Gastrocnemius medialis (tissue), 4 donors: Measurements from ENCODE around the gene PLEKHG7. TPM values are rescaled to one million over a fixed set of nuclear protein-coding genes. Genes with fewer than 3 reads are reported as not detected.

Experiments used
- ATAC-seq, 2 donors: fragments of 150-250 bp; one replicate each; pipeline ENCODE4 v1.9.1; 2016
- DNase-seq, 2 donors: peaks; one replicate each; pipeline ENCODE4 v3.0.0-alpha.2; 2019
- H3K27ac ChIP-seq, 4 donors: fragments of 200-600 bp; sonication (generic); 1 replicate in 1 of 4; 2 replicates in 3 of 4; pipeline ENCODE4 v1.5.1; 2016 to 2018; ENCODE audit warnings: mild to moderate bottlenecking in 2 of 4, moderate library complexity in 1 of 4
- H3K27me3 ChIP-seq, 3 donors: fragments of 200-600 bp; sonication (generic) in 2 of 3; 1 replicate in 1 of 3; 2 replicates in 2 of 3; pipeline versions ENCODE4 v1.5.1 to v1.6.0; 2016 to 2019; ENCODE audit warnings: mild to moderate bottlenecking in 1 of 3, moderate library complexity in 1 of 3
- H3K36me3 ChIP-seq, 2 donors: fragments of 200-600 bp; sonication (generic) in 1 of 2; one replicate each; pipeline ENCODE4 v1.5.1; 2017 to 2018
- H3K4me1 ChIP-seq, 2 donors: fragments of 200-600 bp; sonication (generic) in 1 of 2; one replicate each; pipeline ENCODE4 v1.5.1; 2016 to 2017; ENCODE audit warnings: mild to moderate bottlenecking in 2 of 2
- H3K4me3 ChIP-seq, 4 donors: fragments of 200-600 bp; sonication (generic) in 3 of 4; 1 replicate in 1 of 4; 2 replicates in 3 of 4; pipeline ENCODE4 v1.5.1; 2016 to 2019; ENCODE audit warnings: mild to moderate bottlenecking in 2 of 4
- H3K9me3 ChIP-seq, 3 donors: fragments of 200-600 bp; sonication (generic) in 2 of 3; 1 replicate in 1 of 3; 2 replicates in 2 of 3; pipeline ENCODE4 v1.5.1; 2016 to 2019
- POLR2A ChIP-seq, 2 donors: fragments of 450-650 bp; IDR thresholded peaks; one replicate each; pipeline ENCODE4 v1.6.1; 2017; ENCODE audit warnings: antibody characterized with exemption in 2 of 2, mild to moderate bottlenecking in 2 of 2, moderate library complexity in 2 of 2
- in situ Hi-C, 4 donors: fragments of 200-750 bp; cut with MboI; loops; one replicate each; pipeline versions ENCODE4 v1.15.0 to v1.8.0; 2017; ENCODE audit warnings: low sequenced_read_pairs in 4 of 4
- intact Hi-C: fragments of 100-400 bp; cut with DNase I; formaldehyde crosslinking; loops from one replicate; pipeline ENCODE4 v1.15.1; 2023; ENCODE audit warnings: low total_unique reads
- total RNA-seq, 4 donors: library from RNA; depleted of rRNA; stranded (reverse); fragments of >200 nt; gene quantifications; one replicate each; pipeline versions ENCODE4 v1.1.0 to v1.2.3, GENCODE V29; 2016
- TF ChIP-seq, protein P1 (sequence below), 5 experiments: fragments of 450-650 bp in 3 of 5; fragments of 200-600 bp in 2 of 5; sonication (generic) in 2 of 5; IDR thresholded peaks in 4 of 5; conservative IDR thresholded peaks in 1 of 5; 1 replicate in 4 of 5; 2 replicates in 1 of 5; pipeline ENCODE4 v1.5.1; 2016 to 2019; ENCODE audit warnings: antibody characterized with exemption in 5 of 5, mild to moderate bottlenecking in 3 of 5, moderate library complexity in 3 of 5

The PLEKHG7 gene
- total RNA-seq, 4 donors from 2014 or later = not detected

DNA sequence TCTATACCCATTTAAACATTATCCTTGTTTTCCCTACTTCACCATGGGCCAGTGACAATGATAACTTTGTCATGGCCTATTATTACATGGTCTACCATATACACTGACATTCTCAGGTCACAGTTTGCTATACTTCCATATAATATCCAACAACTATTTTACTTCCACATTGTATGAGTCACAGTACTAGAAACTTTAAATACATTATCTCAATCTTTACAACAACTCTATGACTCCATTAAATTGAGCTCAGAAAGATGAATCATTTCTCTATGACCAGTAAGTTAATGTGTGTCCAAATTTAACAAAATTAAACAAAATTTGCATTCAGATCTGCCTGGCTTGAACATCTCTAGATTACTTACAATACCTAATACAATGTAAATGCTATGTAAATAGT, 93.9 kb downstream of the PLEKHG7 start:
- TF ChIP-seq, protein P1, sequence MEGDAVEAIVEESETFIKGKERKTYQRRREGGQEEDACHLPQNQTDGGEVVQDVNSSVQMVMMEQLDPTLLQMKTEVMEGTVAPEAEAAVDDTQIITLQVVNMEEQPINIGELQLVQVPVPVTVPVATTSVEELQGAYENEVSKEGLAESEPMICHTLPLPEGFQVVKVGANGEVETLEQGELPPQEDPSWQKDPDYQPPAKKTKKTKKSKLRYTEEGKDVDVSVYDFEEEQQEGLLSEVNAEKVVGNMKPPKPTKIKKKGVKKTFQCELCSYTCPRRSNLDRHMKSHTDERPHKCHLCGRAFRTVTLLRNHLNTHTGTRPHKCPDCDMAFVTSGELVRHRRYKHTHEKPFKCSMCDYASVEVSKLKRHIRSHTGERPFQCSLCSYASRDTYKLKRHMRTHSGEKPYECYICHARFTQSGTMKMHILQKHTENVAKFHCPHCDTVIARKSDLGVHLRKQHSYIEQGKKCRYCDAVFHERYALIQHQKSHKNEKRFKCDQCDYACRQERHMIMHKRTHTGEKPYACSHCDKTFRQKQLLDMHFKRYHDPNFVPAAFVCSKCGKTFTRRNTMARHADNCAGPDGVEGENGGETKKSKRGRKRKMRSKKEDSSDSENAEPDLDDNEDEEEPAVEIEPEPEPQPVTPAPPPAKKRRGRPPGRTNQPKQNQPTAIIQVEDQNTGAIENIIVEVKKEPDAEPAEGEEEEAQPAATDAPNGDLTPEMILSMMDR (IDR thresholded peaks at IDR 0.05 in 4 of 5, conservative IDR thresholded peaks at IDR 0.05 in 1 of 5) = no peak
- TF ChIP-seq POLR2A (IDR thresholded peaks at IDR 0.05) = no peak
- intact Hi-C loops (no loop called here), in situ Hi-C loops (loop anchor here in 1 of 4 donors (25.0 kb wide), 1 partner anchor 141 kb away; the partner anchor contains the start of gene EEA1)
- H3K36me3 ChIP-seq = peaks cover 0 to 31% of the 10 kb centered on the region in 2 donors
- H3K9me3 ChIP-seq = no peaks in the 10 kb centered on the region
- DNase-seq = no peak
- H3K27me3 ChIP-seq = no peaks in the 10 kb centered on the region
- H3K27ac ChIP-seq = no peak overlapping the region
- H3K4me1 ChIP-seq = no peaks in the 10 kb centered on the region
- H3K4me3 ChIP-seq = no peak overlapping the region
- ATAC-seq = no peak

DNA sequence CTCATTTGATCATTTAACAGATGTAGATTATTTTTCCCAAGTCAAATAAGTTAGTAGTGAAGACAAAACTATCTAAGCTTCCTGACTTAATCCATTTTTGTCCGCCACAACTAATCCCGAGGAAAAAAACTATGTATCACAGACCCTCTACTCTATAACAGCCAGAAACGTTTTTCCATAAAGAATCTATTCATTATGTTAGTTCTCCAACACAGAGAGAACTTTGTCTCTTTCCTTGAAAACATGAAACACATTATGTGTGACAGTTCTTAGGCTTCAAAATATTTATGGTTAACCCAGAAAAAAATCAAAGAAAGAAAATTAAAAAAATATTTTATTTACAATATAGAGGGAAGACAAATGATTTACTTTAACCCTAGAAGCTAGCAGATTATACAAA, 100.1 kb downstream of the PLEKHG7 start:
- H3K4me1 ChIP-seq = peaks cover 7% of the 10 kb centered on the region in 2 donors
- no peak for TF ChIP-seq POLR2A (IDR thresholded peaks at IDR 0.05)
- TF ChIP-seq, protein P1 (IDR thresholded peaks at IDR 0.05 in 4 of 5, conservative IDR thresholded peaks at IDR 0.05 in 1 of 5) = no peak
- H3K4me3 ChIP-seq = no peak overlapping the region
- no peak for DNase-seq
- in situ Hi-C loops (no loop called here), intact Hi-C loops (no loop called here)
- H3K27me3 ChIP-seq = no peaks in the 10 kb centered on the region
- H3K9me3 ChIP-seq = no peaks in the 10 kb centered on the region
- H3K36me3 ChIP-seq = peaks cover 0 to 38% of the 10 kb centered on the region in 2 donors
- H3K27ac ChIP-seq = no peak overlapping the region
- no peak for ATAC-seq

DNA sequence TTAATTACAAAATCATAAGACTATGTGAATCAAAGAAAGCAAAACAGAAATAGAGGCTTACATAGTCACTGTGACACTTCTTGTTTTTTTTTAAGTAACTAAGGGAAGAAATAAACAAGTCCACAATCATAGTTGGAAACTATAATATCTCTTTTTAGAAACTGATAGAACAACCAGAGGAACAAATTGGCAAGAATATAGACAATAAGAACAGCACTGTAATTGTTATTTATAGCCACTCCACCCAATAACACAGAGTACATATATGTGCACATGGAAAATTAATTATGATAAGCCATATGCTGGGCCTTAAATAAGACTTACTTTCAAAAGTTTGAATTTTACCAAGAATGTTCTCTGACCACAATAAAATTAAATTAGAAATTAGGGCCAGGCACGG, 101.1 kb downstream of the PLEKHG7 start:
- no peak for TF ChIP-seq POLR2A (IDR thresholded peaks at IDR 0.05)
- TF ChIP-seq, protein P1 (IDR thresholded peaks at IDR 0.05 in 4 of 5, conservative IDR thresholded peaks at IDR 0.05 in 1 of 5) = no peak
- no peak overlapping the region for H3K27ac ChIP-seq
- peaks cover 0 to 38% of the 10 kb centered on the region in 2 donors for H3K36me3 ChIP-seq
- no peak overlapping the region for H3K4me3 ChIP-seq
- no peaks in the 10 kb centered on the region for H3K9me3 ChIP-seq
- intact Hi-C loops (no loop called here), in situ Hi-C loops (no loop called here)
- DNase-seq (no peak), ATAC-seq (no peak)
- H3K4me1 ChIP-seq = peaks cover 7% of the 10 kb centered on the region in 2 donors
- no peaks in the 10 kb centered on the region for H3K27me3 ChIP-seq

DNA sequence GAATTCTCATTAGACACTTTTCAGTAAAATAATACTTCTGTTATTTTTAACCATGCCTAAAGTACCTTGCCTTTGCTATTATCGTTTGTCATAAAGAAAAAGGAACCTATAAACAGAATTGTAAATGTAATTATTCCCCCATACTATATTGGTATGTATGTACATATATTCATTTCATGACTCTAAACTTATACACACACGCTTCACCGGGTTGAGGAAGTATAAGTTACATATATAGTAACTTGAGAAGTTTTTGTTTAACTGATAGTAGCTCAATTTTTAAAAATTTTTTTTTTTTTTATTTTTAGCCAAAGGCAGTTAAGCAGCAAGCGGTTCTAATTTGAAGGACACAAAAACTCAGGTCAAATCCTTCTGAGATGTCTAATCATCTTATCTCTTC, 107.6 kb downstream of the PLEKHG7 start:
- H3K36me3 ChIP-seq = peaks cover 0 to 44% of the 10 kb centered on the region in 2 donors
- no peak overlapping the region for H3K4me3 ChIP-seq
- H3K9me3 ChIP-seq = no peaks in the 10 kb centered on the region
- no peak overlapping the region for H3K27ac ChIP-seq
- no peaks in the 10 kb centered on the region for H3K4me1 ChIP-seq
- TF ChIP-seq, protein P1 (IDR thresholded peaks at IDR 0.05 in 4 of 5, conservative IDR thresholded peaks at IDR 0.05 in 1 of 5) = no peak
- TF ChIP-seq POLR2A (IDR thresholded peaks at IDR 0.05) = no peak
- DNase-seq (no peak), ATAC-seq (no peak)
- intact Hi-C loops = no loop called here
- H3K27me3 ChIP-seq = no peaks in the 10 kb centered on the region
- in situ Hi-C loops = no loop called here

DNA sequence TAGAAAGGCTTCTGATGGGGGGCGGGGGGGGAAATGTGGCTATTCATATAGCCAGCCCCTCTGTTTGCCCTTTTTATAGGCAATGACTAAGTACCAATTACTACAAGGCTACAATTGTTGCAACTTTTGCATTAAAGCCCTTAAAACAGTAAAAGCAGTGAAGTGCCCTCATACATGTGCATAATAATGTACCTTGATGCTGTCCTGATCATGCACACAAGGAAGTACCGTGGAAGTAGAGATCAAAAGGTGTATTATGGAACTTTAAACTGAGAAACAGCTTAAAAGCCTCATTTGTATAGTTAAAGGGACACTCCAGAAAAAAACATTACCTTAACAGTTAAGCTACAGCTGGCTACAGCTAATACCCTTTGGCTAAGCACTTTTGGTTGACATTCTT, 111.8 kb downstream of the PLEKHG7 start:
- no peaks in the 10 kb centered on the region for H3K27me3 ChIP-seq
- no peak for ATAC-seq
- intact Hi-C loops = no loop called here
- H3K4me3 ChIP-seq = no peak overlapping the region
- DNase-seq = no peak
- H3K36me3 ChIP-seq = peaks cover 0 to 46% of the 10 kb centered on the region in 2 donors
- TF ChIP-seq POLR2A (IDR thresholded peaks at IDR 0.05) = no peak
- TF ChIP-seq, protein P1 (IDR thresholded peaks at IDR 0.05 in 4 of 5, conservative IDR thresholded peaks at IDR 0.05 in 1 of 5) = no peak
- no peak overlapping the region for H3K27ac ChIP-seq
- in situ Hi-C loops = no loop called here
- H3K9me3 ChIP-seq = no peaks in the 10 kb centered on the region
- H3K4me1 ChIP-seq = no peaks in the 10 kb centered on the region
